HG02623 (cell line): ENCODE measurements around the gene KNDC1.
"Not testable (repeated sequence)": the region's sequence is repeated elsewhere in the genome, so short reads cannot be mapped to it uniquely, and the experiment has no call there.

Source experiments
- ATAC-seq: cut with Tn5 transposase; IDR thresholded peaks from one replicate; pipeline ENCODE4 v1.9.1; 2021; ENCODE audit warnings: moderate library complexity; ENCODE audit not compliant: unreplicated experiment

KNDC1 gene

DNA sequence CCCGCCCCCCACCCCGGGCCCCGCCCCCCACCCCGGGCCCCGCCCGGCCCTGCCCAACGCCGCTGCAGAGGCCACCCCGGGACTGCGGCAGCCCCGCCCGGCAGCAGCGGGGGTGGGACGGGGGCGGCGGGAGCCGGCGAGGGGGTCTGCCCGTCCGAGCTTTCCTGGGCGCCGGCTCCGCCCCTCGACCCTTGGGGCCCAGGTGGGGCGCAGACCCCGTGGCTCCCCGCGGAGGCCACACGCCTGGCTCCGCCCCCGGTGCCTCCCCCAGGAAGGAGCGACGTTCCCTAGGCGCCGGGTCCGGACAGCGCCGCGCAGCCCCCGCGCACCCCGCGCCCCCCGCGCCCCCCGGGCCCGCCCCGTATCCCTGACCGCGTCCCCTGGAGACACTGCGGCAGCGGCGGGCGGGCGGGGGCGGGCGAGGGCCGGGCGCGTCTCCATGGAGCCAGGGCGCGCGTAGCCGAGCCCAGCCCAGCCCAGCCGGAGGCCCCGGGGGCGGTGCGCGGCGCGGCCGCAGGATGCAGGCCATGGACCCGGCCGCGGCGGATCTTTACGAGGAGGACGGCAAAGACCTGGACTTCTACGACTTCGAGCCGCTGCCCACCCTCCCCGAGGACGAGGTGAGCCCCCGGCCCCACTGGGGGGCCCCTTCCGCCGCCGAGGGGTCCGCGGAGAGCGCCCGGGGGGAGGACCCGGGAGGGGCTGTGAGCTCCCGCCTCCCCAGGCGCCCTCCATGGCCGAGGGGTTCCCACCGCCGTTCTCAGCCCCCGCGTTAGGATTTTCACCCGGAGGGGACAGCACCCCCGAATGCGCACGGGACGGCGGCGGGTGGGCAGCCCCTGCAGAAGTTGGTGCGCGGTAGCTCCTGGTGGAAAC is at the start of gene KNDC1:
KNDC1 (plus strand) TSS at position 270 of the 876 bp plus-strand sequence; CDS start at position 519, 249 bp downstream.
- no peak for ATAC-seq

DNA sequence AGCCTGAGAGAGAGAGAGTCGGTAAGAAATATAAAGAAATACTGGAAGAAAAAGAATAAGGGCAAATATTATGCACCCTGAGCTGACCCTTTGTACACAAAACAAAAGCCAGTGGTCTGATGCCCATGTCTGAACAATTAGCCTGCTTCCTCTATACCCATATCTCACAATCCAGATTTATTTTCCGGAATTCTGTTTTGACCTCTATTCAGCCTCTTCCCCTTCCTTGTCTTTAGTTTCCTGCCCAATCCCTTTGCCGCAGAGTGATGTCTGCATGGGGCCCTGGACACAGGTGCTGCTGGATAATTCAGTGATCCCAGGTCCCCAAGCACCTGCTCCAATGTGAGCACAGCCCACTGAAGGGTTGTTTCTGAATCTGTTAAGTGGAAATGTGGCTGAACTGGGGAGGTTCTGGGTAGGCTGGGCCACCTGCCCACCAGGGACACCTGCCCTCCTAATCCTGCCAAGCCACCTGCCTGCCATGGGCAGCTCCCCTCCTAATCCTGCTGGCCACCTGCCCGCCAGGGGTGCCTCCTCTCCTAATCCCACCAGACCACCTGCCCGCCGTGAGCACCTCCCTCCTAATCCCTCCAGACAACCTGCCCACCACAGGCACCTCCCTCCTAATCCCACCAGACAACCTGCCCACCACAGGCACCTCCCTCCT is 49.3 kb upstream of the KNDC1 start:
- no peak for ATAC-seq

DNA sequence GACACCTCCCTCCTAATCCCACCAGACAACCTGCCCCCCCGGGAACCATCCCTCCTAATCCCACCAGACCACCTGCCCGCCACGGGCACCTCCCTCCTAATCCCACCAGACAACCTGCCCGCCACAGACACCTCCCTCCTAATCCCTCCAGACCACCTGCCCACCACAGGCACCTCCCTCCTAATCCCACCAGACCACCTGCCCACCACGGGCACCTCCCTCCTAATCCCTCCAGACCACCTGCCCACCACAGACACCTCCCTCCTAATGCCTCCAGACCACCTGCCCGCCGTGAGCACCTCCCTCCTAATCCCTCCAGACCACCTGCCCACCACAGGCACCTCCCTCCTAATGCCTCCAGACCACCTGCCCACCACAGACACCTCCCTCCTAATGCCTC is 48.4 kb upstream of the KNDC1 start:
- ATAC-seq = not testable (repeated sequence)

DNA sequence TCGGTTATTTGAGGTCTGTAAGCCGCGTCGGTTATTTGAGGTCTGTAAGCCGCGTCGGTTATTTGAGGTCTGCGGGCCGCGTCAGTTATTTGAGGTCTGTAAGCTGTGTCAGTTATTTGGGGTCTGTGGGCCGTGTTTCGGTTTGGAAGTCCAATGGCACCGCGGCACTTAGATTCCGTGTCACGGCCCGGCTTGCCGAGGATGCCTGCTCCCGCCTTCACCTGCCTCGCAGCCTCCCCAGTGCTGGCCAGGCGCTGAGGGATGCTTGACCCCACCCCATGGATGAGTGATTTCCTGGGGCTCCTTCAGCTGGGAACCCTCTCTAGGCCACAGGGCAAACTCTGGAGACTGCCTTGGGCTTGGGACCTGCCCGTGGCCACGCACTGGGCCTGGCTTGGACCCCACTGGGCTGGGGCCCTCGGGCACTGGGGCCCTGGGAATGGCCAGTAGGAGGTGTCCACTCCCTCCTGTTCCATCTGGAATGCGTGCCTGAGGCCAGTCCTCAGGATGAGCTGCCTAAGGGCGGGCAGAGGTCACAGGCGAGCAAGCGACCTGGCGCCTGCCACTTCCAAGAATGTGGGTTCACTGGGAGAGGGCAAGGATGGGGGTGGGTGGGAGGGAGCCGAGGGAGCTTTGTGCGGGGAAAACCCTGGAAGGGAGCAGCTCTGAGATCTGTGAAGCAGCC is 46.7 kb upstream of the KNDC1 start:
- ATAC-seq = no peak

DNA sequence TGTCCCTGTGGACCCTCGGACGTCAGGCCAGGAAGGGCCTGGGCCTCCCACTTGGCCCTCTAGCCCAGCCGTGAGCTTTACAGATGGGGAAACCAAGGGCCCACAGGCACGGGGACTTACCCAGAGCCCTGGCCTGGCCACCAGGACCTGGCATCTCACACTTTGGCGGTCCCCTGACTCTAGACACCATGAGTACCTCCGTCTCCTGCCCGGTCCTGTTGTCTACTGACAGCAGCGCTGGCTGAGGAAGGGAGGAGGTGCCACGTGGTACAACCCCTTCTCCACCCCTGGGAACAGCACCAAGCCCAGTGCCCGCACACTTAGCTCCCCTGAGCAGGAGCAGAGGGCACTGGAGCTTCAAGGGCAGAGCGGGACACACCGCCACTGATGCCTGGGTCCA is 46.2 kb upstream of the KNDC1 start:
- ATAC-seq = no peak

DNA sequence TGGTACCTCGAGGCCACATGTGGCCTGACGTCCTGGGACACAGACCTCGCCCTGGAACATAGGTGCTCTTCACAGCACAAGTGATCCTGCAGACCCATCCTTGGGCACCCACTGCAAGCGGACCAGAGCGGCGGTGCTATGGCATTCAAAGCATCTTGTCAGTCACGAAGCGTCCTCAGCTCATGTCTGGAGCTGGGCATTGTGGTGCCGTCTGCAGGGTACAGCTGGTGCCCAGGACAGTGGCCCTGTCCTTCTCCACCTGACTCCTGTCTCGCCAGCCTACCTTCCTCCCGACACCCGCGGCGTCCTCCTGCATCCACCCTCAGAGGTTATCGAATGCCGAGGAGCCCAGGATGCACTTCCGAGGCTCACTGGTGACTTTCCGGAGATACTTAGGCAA is 45.8 kb upstream of the KNDC1 start:
- ATAC-seq = no peak

GRCh38 chr10:133114726-133115452 is 45.1 kb upstream of the KNDC1 start:
- ATAC-seq = no peak

GRCh38 chr10:133115453-133115842 is 44.6 kb upstream of the KNDC1 start:
- ATAC-seq = no peak

GRCh38 chr10:133115976-133116375 is 44.0 kb upstream of the KNDC1 start:
- ATAC-seq = no peak

DNA sequence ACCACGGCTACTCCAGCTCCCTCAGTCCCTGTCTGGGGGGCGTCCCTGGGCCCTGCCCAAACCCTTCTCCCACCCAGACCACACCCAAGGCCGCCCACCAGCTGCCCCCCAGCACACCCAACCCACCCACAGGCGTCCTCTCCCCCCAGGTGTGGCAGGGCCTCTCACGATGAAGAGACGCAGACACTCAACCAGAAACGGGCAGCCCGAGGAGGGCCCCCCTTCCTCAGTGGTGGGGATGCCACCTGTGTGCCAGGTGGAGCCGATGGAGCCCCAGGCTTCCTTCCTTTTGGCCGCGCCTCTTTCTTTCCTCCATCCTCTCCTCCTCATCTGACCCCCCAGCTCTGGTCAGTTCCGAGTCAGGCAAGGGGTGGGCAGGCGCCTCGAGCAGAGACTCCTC is 43.6 kb upstream of the KNDC1 start:
- ATAC-seq = no peak

GRCh38 chr10:133117036-133117687 is 42.9 kb upstream of the KNDC1 start:
- no peak for ATAC-seq

- no peak for ATAC-seq
Observed at GRCh38 chr10:133117688-133118071, 42.3 kb upstream of the KNDC1 start.

GRCh38 chr10:133121479-133121878 is 38.5 kb upstream of the KNDC1 start:
- no peak for ATAC-seq

- no peak for ATAC-seq
Observed at GRCh38 chr10:133122171-133122935, 37.7 kb upstream of the KNDC1 start.

GRCh38 chr10:133123050-133123745 is 36.8 kb upstream of the KNDC1 start:
- no peak for ATAC-seq

DNA sequence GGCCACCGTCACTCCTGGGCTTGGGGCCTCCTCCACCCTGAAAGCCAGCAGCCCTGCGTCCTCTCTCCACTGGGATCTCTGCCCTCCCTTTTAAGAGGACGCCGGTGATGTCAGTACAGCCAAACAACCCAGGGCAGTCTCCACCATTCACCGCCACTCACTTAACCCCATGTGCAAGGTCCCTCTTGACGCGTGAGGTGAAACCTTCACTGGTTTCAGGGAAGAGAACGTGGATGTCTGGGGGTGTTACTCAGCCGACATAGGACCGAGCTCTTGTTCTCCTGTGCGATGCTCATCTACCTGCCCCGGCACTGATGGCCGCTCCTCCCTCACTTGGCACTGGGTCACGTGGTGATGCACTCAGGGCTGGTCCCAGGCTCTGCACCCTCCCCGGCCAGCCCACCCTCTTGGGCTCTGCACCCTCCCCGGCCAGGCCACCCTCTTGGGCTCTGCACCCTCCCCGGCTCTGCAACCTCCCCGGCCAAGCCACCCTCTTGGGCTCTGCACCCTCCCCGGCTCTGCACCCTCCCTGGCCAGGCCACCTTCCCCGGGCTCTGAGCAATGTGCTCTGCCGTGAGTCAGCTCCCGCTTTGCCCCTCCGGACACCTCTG is 36.2 kb upstream of the KNDC1 start:
- ATAC-seq = no peak

DNA sequence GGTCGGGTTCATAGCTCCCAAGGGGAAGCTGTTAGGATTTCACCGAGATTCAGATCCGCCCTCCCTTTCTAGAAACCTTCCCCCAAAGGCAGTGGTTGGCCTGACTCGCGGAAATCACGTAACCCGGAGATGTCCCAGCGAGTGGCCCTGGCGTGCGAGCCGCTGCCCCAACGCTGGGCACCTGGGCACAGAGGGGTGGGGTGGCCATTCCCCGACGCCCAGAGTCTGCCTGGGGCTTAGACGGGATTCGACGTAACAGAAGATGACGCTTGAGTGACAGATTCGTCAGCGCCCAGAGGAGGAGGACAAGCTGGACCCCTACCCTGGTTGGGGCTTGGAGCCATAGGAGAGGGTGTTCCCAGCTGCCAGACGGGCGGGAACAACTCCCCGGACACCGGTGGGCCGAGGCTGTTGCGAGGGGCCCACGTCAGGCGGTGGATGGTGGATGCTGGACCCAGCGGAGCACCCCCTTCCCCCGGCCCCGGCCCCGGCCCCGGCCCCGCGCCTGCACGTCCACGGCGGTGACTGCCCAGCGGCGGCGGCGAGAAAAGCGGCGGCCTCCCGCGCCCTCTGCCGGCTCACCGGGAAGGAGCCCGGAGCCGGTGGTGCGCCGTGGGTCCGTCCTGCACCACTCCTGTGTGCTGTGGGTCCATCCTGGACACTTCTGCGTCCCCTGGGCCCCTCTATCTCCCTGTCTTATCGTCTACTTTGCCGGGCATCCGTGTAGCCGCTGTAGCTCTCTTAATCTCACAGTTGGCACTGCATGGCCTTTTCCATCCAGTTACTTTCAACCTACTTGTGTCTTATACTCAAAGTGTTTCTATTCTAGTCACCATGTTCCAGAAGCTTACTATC is 35.4 kb upstream of the KNDC1 start:
- no peak for ATAC-seq

GRCh38 chr10:133125901-133126300 is 34.1 kb upstream of the KNDC1 start:
- no peak for ATAC-seq
